SIG-M5 (cell line): ENCODE measurements around the gene VIT.

Experiments
- DNase-seq: peaks from one replicate; lab custom pipeline; 2025; lab: John Stamatoyannopoulos, UW

VIT gene

GRCh38 chr2:36859366-36859792, 162.9 kb downstream of the VIT start:
- DNase-seq: no peak

DNA sequence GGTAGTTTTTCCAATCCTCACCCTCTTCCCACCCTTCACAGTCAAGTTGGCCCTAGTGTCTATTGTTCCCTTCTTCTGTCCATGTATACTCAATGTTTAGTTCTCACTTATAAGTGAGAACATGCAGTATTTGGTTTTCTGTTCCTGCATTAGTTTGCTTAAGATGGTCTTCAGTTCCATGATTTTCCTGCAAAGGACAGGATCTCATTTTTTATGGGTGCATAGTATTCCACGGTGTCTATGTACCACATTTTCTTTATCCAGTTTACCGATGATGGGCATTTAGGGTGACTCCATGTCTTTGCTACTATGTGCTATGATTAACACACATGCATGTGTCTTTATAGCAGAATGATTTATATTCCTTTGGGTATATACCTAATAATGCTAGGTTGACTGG, 165.4 kb downstream of the VIT start:
- no peak for DNase-seq
